ENCODE data around the gene MEGF11.
A peak's percentile ranks its signal among the peaks of the same experiment; 100 is the strongest.
"Not testable (repeated sequence)": the region's sequence is repeated elsewhere in the genome, so short reads cannot be mapped to it uniquely, and the experiment has no call there.

The MEGF11 gene

GRCh38 chr15:65869954-65870871, 383.3 kb downstream of the MEGF11 start:
- peak; percentile 20 for DNase-seq

- DNase-seq, result peak; percentile 99
Measured at GRCh38 chr15:65869126-65869953, 384.2 kb downstream of the MEGF11 start, which contains the start of gene RAB11A. TSS of gene RAB11A (plus strand) at chr15:65869491. CDS start at chr15:65869586, 95 bp downstream.

- no peak for DNase-seq
Measured at GRCh38 chr15:65868546-65869125, 384.9 kb downstream of the MEGF11 start.

GRCh38 chr15:65867933-65868332, 385.6 kb downstream of the MEGF11 start:
- not testable (repeated sequence) for DNase-seq

GRCh38 chr15:65867244-65867643, 386.3 kb downstream of the MEGF11 start:
- no peak for DNase-seq

GRCh38 chr15:65863106-65863505, 390.4 kb downstream of the MEGF11 start:
- no peak for DNase-seq

GRCh38 chr15:65862682-65863081, 390.9 kb downstream of the MEGF11 start:
- DNase-seq, result no peak

GRCh38 chr15:65857718-65858402, 395.7 kb downstream of the MEGF11 start:
- no peak for DNase-seq

GRCh38 chr15:65856821-65857455, 396.6 kb downstream of the MEGF11 start:
- no peak for DNase-seq

- no peak for DNase-seq
Measured at GRCh38 chr15:65851981-65852380, 401.6 kb downstream of the MEGF11 start.

- DNase-seq, result no peak
Measured at GRCh38 chr15:65847989-65848388, 405.6 kb downstream of the MEGF11 start.

- no peak for DNase-seq
Measured at GRCh38 chr15:65845826-65846519, 407.6 kb downstream of the MEGF11 start.
